Karpas-422 (cell line): ENCODE data around the gene RBL1. TPM values are rescaled to one million over a fixed set of nuclear protein-coding genes. Genes with fewer than 3 reads are reported as not detected.

Experiments used
- DNase-seq: peaks from one replicate; pipeline ENCODE4 v3.0.0-alpha.2; 2015
- H2AFZ ChIP-seq: fragments of 200-600 bp; sonication (generic); 2 replicates; pipeline ENCODE4 v1.6.1; 2014; ENCODE audit warnings: antibody characterized with exemption, low read length, mixed read lengths
- H3K27ac ChIP-seq: fragments of 200-600 bp; sonication (generic); 2 replicates; pipeline ENCODE4 v1.5.1; 2014; ENCODE audit warnings: mild to moderate bottlenecking, low read length, moderate library complexity
- H3K27me3 ChIP-seq: fragments of 200-600 bp; sonication (generic); 2 replicates; pipeline ENCODE4 v1.6.1; 2014; ENCODE audit warnings: low read length, mixed read lengths
- H3K36me3 ChIP-seq: fragments of 200-600 bp; sonication (generic); 2 replicates; pipeline ENCODE4 v1.6.1; 2014; ENCODE audit warnings: low read length, mixed read lengths; ENCODE audit not compliant: insufficient read depth
- H3K4me1 ChIP-seq: fragments of 200-600 bp; sonication (generic); 2 replicates; pipeline ENCODE4 v1.6.1; 2014; ENCODE audit warnings: mild to moderate bottlenecking, low read length, mixed read lengths
- H3K4me2 ChIP-seq: fragments of 200-600 bp; sonication (generic); 2 replicates; pipeline ENCODE4 v1.6.1; 2014; ENCODE audit warnings: low read length, low read depth, mild to moderate bottlenecking; ENCODE audit not compliant: poor library complexity, severe bottlenecking
- H3K4me3 ChIP-seq: fragments of 200-600 bp; sonication (generic); 2 replicates; pipeline ENCODE4 v1.5.1; 2014; ENCODE audit warnings: mild to moderate bottlenecking, antibody characterized with exemption, low read length, mixed read lengths
- H3K79me2 ChIP-seq: fragments of 200-600 bp; sonication (generic); 2 replicates; pipeline ENCODE4 v1.6.1; 2014; ENCODE audit warnings: mild to moderate bottlenecking, low read length, mixed read lengths
- H3K9ac ChIP-seq: fragments of 200-600 bp; sonication (generic); 2 replicates; pipeline ENCODE4 v1.6.0; 2014; ENCODE audit warnings: low read length
- H3K9me2 ChIP-seq: fragments of 200-600 bp; sonication (generic), shearing (Covaris generic); replicated peaks from 2 replicates; pipeline ENCODE4 v1.6.0; 2014; ENCODE audit warnings: mild to moderate bottlenecking, low read length, moderate library complexity; ENCODE audit not compliant: insufficient read depth
- H3K9me3 ChIP-seq: fragments of 300-700, 200-600 bp; sonication (generic); 2 replicates; pipeline ENCODE4 v1.6.1; 2014; ENCODE audit warnings: low read length, mixed read lengths
- H4K20me1 ChIP-seq: fragments of 200-600 bp; sonication (generic); 2 replicates; pipeline ENCODE4 v1.6.1; 2014; ENCODE audit warnings: mild to moderate bottlenecking, antibody characterized with exemption, low read length, low read depth; ENCODE audit not compliant: insufficient read depth
- total RNA-seq: library from RNA; depleted of rRNA; stranded (reverse); fragments of >200 nt; shearing (Covaris generic); gene quantifications from 2 replicates; pipeline ENCODE4 v1.2.3, GENCODE V29; 2014; ENCODE audit warnings: low replicate concordance

RBL1 gene
- total RNA-seq, 1 experiment from 2014 or later: 19.2 TPM

DNA sequence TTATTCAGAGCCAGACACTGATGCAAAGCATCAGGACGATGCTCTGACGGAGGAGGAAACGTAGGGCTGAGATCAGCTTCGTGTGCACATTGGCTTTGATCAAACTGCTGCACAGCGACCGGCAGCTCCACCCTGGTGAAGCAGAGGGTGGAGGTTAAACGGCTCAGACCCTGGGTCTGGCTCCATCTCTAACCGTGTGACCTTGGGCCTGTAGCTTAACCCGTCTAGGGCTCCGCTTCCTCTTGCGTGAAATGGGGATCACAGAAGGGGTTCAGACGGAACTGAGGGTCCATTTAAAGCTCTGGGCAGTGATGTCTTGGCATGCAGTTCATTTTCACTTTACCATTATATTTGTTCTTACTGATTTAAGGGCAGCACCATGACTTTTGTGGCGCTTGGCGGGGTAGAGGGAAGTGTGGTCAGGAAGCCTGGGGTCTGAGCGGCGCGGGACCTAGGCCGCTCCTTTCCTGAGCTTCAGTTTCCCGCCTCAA, 644 bp downstream of the RBL1 start:
- Histone ChIP-seq H3K9me2 (no peaks in the 10 kb centered on the region), H3K9ac (peak overlapping the region; percentile 83), H3K27me3 (no peaks in the 10 kb centered on the region), H3K27ac (peak overlapping the region; percentile 83), H3K9me3 (no peaks in the 10 kb centered on the region), H3K36me3 (peaks cover 17% of the 10 kb centered on the region; the same call in 1 of the 2 replicates), H3K4me2 (peak overlapping the region; percentile 73), H4K20me1 (no peaks in the 10 kb centered on the region), H3K79me2 (peaks cover 52% of the 10 kb centered on the region), H3K4me1 (peaks cover 48% of the 10 kb centered on the region), H2AFZ (0 out of 2 replicates have a peak overlapping the region, but pooled peaks have one; percentile 8), H3K4me3 (peak overlapping the region; percentile 77)
- DNase-seq: peak; percentile 82

DNA sequence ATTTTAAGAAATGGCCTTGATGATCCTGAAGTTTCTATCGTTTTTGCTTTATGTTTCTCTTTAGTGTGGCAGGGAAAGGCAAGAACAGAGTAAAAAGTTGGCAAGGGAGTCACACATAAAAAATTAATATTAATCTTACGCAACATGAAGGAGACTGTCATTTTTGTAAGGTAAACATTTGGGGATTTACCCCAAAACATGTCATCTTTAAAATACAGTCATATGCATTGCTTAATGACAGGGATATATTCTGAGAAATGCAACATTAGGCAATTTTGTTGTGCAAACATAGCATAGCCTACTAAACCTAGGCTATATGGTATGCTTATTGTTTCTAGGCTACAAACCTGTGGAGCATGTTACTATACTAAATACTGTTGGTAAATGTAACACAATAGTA, 5.4 kb downstream of the RBL1 start:
- Histone ChIP-seq H3K4me2 (no peak overlapping the region), H2AFZ (no peak overlapping the region), H3K4me3 (no peak overlapping the region), H4K20me1 (no peaks in the 10 kb centered on the region), H3K9ac (no peak overlapping the region), H3K4me1 (peaks cover 28% of the 10 kb centered on the region), H3K36me3 (peaks cover 33% of the 10 kb centered on the region; the same call in 1 of the 2 replicates), H3K27me3 (no peaks in the 10 kb centered on the region), H3K27ac (no peak overlapping the region), H3K9me3 (no peaks in the 10 kb centered on the region), H3K79me2 (peaks cover 92% of the 10 kb centered on the region), H3K9me2 (no peaks in the 10 kb centered on the region)
- DNase-seq: no peak

DNA sequence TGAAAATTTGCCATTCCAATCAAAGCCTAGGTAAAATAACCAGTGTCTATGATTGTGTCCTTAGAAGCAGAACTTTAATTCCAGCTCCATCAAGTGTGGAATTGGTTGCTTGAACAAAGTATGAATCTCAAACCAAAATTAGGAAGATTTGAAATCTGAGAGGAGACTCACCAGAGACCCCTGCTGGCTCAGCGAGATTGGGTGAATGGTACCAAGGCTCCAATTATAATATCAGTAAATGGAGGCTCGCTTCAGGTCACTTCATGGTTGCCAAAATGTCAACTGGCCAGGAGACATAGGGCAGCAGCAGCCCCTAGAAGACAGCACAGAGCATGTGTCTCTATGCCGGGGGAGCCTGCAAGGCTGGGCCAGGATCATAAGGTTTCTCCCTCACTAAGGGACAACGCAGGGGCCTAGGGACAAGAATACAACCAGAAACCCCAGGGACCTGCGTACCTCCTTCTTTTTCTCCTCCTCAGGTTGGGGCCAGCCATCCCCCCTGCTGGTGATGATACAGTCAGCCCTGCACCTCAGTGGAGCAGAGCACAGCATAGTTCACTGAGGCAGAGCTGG, 14.0 kb downstream of the RBL1 start:
- no peak overlapping the region for H2AFZ ChIP-seq
- DNase-seq: peak; percentile 68
- H3K9me3 ChIP-seq: no peaks in the 10 kb centered on the region
- peaks cover 51% of the 10 kb centered on the region for H3K36me3 ChIP-seq
- H3K79me2 ChIP-seq: peaks cover 83% of the 10 kb centered on the region
- no peak overlapping the region for H3K4me3 ChIP-seq
- no peak overlapping the region for H3K9ac ChIP-seq
- no peaks in the 10 kb centered on the region for H3K9me2 ChIP-seq
- peaks cover 11% of the 10 kb centered on the region for H3K4me1 ChIP-seq
- no peak overlapping the region for H3K4me2 ChIP-seq
- H4K20me1 ChIP-seq: no peaks in the 10 kb centered on the region
- no peaks in the 10 kb centered on the region for H3K27me3 ChIP-seq
- peak overlapping the region; percentile 14; the same call in 1 of the 2 replicates for H3K27ac ChIP-seq

DNA sequence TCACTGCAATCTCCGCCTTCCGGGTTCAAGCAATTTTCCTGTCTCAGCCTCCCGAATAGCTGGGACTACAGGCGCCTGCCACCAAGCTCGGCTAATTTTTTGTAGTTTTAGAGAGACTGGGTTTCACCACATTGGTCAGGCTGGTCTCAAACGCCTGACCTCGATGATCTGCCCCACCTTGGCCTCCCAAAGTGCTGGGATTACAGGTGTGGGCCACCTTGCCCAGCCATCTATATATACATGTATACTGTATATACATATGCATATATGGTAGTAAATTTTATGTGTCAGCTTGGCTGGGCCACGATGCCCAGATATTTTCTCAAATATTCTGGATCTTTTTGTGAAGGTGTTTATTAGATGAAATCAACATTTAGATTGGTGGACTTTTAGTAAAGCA, 18.8 kb downstream of the RBL1 start:
- Histone ChIP-seq H3K4me2 (no peak overlapping the region), H3K4me3 (no peak overlapping the region), H3K9me2 (no peaks in the 10 kb centered on the region), H2AFZ (no peak overlapping the region), H3K4me1 (peaks cover 24% of the 10 kb centered on the region), H3K27ac (no peak overlapping the region), H3K79me2 (peaks cover 93% of the 10 kb centered on the region), H3K9me3 (peaks cover 12% of the 10 kb centered on the region), H4K20me1 (no peaks in the 10 kb centered on the region), H3K9ac (no peak overlapping the region), H3K36me3 (peaks cover 54% of the 10 kb centered on the region), H3K27me3 (no peaks in the 10 kb centered on the region)
- no peak for DNase-seq

DNA sequence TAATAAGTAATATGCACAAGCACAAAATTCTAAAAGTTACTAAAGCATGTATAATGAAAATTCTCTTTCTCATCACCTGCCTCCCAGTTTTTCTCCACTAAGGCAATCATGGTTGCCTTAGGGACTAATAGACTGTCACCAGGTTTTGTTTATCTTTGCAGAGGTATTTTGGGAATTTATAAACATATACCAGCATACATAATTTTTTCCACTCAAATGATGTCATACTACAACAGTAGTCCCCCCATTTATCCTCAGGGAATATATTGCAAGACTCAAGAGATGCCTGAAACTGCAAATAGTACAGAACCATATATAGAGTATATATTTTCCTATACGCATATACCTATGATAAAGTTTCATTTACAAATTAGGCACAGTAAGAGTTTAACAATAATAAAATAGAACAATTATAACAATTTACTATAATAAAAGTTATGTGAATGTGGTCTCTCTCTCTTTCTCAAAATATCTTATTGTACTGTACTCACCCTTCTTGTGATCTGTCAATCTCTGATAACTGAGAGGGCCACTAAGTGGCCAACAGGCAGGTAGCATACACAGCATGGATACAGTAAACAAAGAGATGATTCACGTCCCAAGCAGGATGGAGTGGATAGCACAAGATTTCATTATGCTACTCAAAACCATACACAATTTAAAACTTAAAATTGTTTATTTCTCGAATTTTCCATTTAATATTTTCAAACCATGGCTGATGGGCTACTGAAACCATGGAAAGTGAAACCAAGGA, 19.7 kb downstream of the RBL1 start:
- Histone ChIP-seq H3K27ac (no peak overlapping the region), H3K9ac (no peak overlapping the region), H3K27me3 (no peaks in the 10 kb centered on the region), H3K79me2 (peaks cover 93% of the 10 kb centered on the region), H3K4me3 (no peak overlapping the region), H3K4me2 (no peak overlapping the region), H3K36me3 (peaks cover 48% of the 10 kb centered on the region), H3K9me2 (no peaks in the 10 kb centered on the region), H2AFZ (no peak overlapping the region), H3K9me3 (peaks cover 12% of the 10 kb centered on the region), H3K4me1 (peaks cover 27% of the 10 kb centered on the region), H4K20me1 (no peaks in the 10 kb centered on the region)
- DNase-seq: no peak

DNA sequence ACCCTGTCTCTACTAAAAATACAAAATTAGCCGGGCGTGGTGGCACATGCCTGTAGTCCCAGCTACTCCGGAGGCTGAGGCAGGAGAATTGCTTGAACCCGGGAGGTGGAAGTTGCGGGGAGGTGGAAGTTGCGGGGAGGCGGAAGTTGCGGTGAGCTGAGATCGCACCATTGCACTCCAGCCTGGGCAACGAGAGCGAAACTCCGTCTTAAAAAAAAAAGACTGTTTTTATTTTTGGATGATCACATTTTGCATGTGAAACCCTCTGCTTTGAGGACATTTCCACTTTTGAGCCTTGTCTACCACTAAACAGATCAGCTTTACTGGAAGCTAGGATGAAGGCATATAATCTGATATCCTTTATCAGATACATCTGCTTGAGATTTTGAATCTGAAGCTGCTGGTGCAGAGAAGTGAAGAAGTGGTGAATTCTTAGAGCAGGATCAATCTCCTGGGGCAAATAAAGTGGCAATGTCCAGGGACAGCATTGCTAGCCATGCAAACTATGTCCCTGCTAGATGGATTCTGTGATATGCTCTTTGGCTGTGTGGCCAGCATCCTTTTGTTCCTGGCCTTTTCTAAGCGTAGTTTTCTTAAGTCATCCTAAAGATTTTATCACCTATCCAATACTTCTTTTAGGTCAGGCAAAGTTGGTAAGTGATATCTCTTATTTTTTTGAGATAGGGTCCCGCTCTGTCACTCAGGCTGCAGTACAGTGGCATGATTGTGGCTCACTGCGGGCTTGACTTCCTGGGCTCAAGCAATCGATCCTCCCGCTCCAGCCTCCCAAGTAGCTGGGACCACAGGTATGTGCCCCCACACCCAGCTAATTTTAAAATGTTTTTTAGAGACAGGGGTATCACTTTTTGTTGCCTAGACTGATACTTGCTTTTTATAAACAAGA, 23.3 kb downstream of the RBL1 start:
- Histone ChIP-seq H2AFZ (no peak overlapping the region), H3K9me2 (no peaks in the 10 kb centered on the region), H3K36me3 (peaks cover 30% of the 10 kb centered on the region), H3K27ac (peak overlapping the region; percentile 88), H4K20me1 (no peaks in the 10 kb centered on the region), H3K4me1 (peaks cover 33% of the 10 kb centered on the region), H3K4me3 (peak overlapping the region; percentile 44; the same call in 1 of the 2 replicates), H3K9ac (peak overlapping the region; percentile 42), H3K27me3 (no peaks in the 10 kb centered on the region), H3K79me2 (peaks cover 71% of the 10 kb centered on the region), H3K4me2 (peak overlapping the region; percentile 64), H3K9me3 (peaks cover 12% of the 10 kb centered on the region)
- DNase-seq: peak; percentile 78

DNA sequence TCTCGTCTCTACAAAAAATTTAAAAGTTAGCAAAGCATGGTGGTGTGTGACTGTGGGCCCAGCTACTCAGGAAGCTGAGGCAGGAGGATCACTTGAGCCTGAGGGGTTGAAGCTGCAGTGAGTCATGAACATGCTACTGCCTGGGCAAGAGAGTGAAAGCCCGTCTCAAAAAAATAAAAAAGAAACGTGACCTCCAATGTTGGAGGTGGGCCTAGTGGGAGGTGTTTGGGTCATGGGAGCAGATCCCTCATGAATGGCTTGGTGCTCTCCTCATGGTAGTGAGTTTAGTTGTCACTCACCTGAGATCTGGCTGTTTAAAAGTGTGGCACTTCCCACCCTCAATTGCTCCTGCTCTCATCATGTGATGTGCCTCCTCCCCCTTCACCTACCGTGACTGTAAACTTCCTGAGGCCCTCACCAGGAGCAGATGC, 24.3 kb downstream of the RBL1 start:
- Histone ChIP-seq H3K9me2 (no peaks in the 10 kb centered on the region), H3K4me3 (no peak overlapping the region), H3K9ac (0 out of 2 replicates have a peak overlapping the region, but pooled peaks have one; percentile 10), H3K79me2 (peaks cover 69% of the 10 kb centered on the region), H3K4me2 (peak overlapping the region; percentile 64), H2AFZ (no peak overlapping the region), H3K36me3 (peaks cover 28% of the 10 kb centered on the region), H3K4me1 (peaks cover 42% of the 10 kb centered on the region), H4K20me1 (no peaks in the 10 kb centered on the region), H3K27me3 (no peaks in the 10 kb centered on the region), H3K9me3 (peaks cover 12% of the 10 kb centered on the region), H3K27ac (peak overlapping the region; percentile 88)
- peak; percentile 69 for DNase-seq
